Liver (tissue), 9 donors: ENCODE data around the gene COL20A1. TPM values are rescaled to one million over a fixed set of nuclear protein-coding genes. Genes with fewer than 3 reads are reported as not detected.

Source experiments
- DNase-seq: peaks from one replicate; pipeline ENCODE4 v3.0.0-alpha.2; 2017; ENCODE audit warnings: low spot score
- H3K27ac ChIP-seq, 2 donors: one replicate each; pipeline ENCODE4 v1.7.0; 2013; ENCODE audit warnings: inconsistent platforms in 2 of 2, low read length in 2 of 2, control low read depth in 1 of 2, low read depth in 1 of 2, mild to moderate bottlenecking in 1 of 2
- H3K27me3 ChIP-seq, 4 donors: one replicate each; pipeline versions ENCODE4 v1.6.1 to v1.7.0; 2013; ENCODE audit warnings: low read length in 3 of 4, inconsistent platforms in 1 of 4, mild to moderate bottlenecking in 1 of 4, moderate library complexity in 1 of 4; ENCODE audit not compliant: control insufficient read depth in 4 of 4, insufficient read depth in 4 of 4
- H3K36me3 ChIP-seq, 4 donors: one replicate each; pipeline versions ENCODE4 v1.6.1 to v1.7.0; 2013; ENCODE audit warnings: low read length in 3 of 4, mild to moderate bottlenecking in 3 of 4, low read depth in 1 of 4, moderate library complexity in 1 of 4; ENCODE audit not compliant: control insufficient read depth in 4 of 4, insufficient read depth in 3 of 4
- H3K4me1 ChIP-seq, 4 donors: one replicate each; pipeline versions ENCODE4 v1.6.1 to v1.7.0; 2013; ENCODE audit warnings: low read length in 3 of 4, mild to moderate bottlenecking in 3 of 4, moderate library complexity in 1 of 4; ENCODE audit not compliant: control insufficient read depth in 4 of 4, insufficient read depth in 4 of 4
- H3K4me3 ChIP-seq, 3 donors: one replicate each; pipeline versions ENCODE4 v1.6.1 to v1.7.0; 2013; ENCODE audit warnings: low read length in 3 of 3, control low read depth in 1 of 3, low read depth in 1 of 3, mild to moderate bottlenecking in 1 of 3
- H3K9ac ChIP-seq, 2 donors: one replicate each; pipeline ENCODE4 v1.7.0; 2013; ENCODE audit warnings: low read length in 2 of 2, mild to moderate bottlenecking in 2 of 2, moderate library complexity in 2 of 2, control low read depth in 1 of 2, low read depth in 1 of 2
- H3K9me3 ChIP-seq, 4 donors: one replicate each; pipeline versions ENCODE4 v1.6.1 to v1.7.0; 2013; ENCODE audit warnings: low read length in 3 of 4; ENCODE audit not compliant: control insufficient read depth in 4 of 4
- ATF3 ChIP-seq: IDR thresholded peaks from 2 replicates; pipeline ENCODE4 v1.6.1; 2016; ENCODE audit warnings: antibody characterized with exemption
- CTCF ChIP-seq: fragments of 150-350 bp; IDR thresholded peaks from 2 replicates; pipeline ENCODE4 v1.5.1; 2017; ENCODE audit warnings: improper control_type of control experiment, low read depth, low read length; ENCODE audit not compliant: missing input control
- FOXA1 ChIP-seq: IDR thresholded peaks from 2 replicates; pipeline ENCODE4 v1.6.1; 2016; ENCODE audit warnings: antibody characterized with exemption
- GABPA ChIP-seq, 2 donors: IDR thresholded peaks in 1 of 2; conservative IDR thresholded peaks in 1 of 2; 2 replicates each; pipeline ENCODE4 v1.6.1; 2016; ENCODE audit warnings: antibody characterized with exemption in 2 of 2, mild to moderate bottlenecking in 1 of 2, moderate library complexity in 1 of 2
- HNF4A ChIP-seq, 2 donors: conservative IDR thresholded peaks; 2 replicates each; pipeline ENCODE4 v1.6.1; 2016; ENCODE audit warnings: antibody characterized with exemption in 2 of 2, mild to moderate bottlenecking in 2 of 2
- HNF4G ChIP-seq: IDR thresholded peaks from 2 replicates; pipeline ENCODE4 v1.6.1; 2016; ENCODE audit warnings: antibody characterized with exemption
- JUND ChIP-seq, 2 donors: IDR thresholded peaks; 2 replicates each; pipeline ENCODE4 v1.6.1; 2016; ENCODE audit warnings: antibody characterized with exemption in 2 of 2
- MAX ChIP-seq: IDR thresholded peaks from 2 replicates; pipeline ENCODE4 v1.6.1; 2016; ENCODE audit warnings: antibody characterized with exemption
- NR2F2 ChIP-seq: IDR thresholded peaks from 2 replicates; pipeline ENCODE4 v1.6.1; 2016; ENCODE audit warnings: antibody characterized with exemption
- RAD21 ChIP-seq, 2 donors: IDR thresholded peaks; 2 replicates each; pipeline ENCODE4 v1.6.1; 2016; ENCODE audit warnings: antibody characterized with exemption in 2 of 2, mild to moderate bottlenecking in 2 of 2
- REST ChIP-seq: IDR thresholded peaks from 2 replicates; pipeline ENCODE4 v1.6.1; 2016; ENCODE audit warnings: antibody characterized with exemption, mild to moderate bottlenecking
- RXRA ChIP-seq, 2 donors: IDR thresholded peaks; 2 replicates each; pipeline ENCODE4 v1.6.1; 2017 to 2018; ENCODE audit warnings: antibody characterized with exemption in 2 of 2, mild to moderate bottlenecking in 1 of 2
- TAF1 ChIP-seq: conservative IDR thresholded peaks from 2 replicates; pipeline ENCODE4 v1.6.1; 2016; ENCODE audit warnings: antibody characterized with exemption, mild to moderate bottlenecking
- YY1 ChIP-seq: IDR thresholded peaks from 2 replicates; pipeline ENCODE4 v1.6.1; 2016; ENCODE audit warnings: antibody characterized with exemption, mild to moderate bottlenecking
- ZBTB33 ChIP-seq: IDR thresholded peaks from 2 replicates; pipeline ENCODE4 v1.6.1; 2016; ENCODE audit warnings: antibody characterized with exemption
- WGBS: extraction: QIAGEN DNeasy Blood & Tissue Kit; methylation state at CpG from one replicate; pipeline ENCODE4 v1.1.7; 2013; 5-methylcytosine and 5-hydroxymethylcytosine counted together
- polyA plus RNA-seq, 2 donors: library from polyadenylated mRNA; stranded (reverse) in 1 of 2; unstranded in 1 of 2; fragments of 200-250 nt in 1 of 2; fragments of >200 nt in 1 of 2; fragmentation: Nextera tagmentation in 1 of 2; extraction: Ambion mirVana in 1 of 2; gene quantifications; one replicate each; pipeline versions ENCODE4 v1.2.1 to v1.2.3, GENCODE V29; 2013 to 2015
- total RNA-seq, 2 donors: library from RNA; depleted of rRNA; stranded (reverse); fragments of >200 nt; gene quantifications; one replicate each; pipeline ENCODE4 v1.2.3, GENCODE V29; 2014
- donor health status: healthy.
- donor health status: healthy.
- donor health status: healthy.
- donor health status: healthy.
- donor health status: healthy.

The COL20A1 gene
- total and polyA plus RNA-seq, 4 donors = not detected

GRCh38 chr20:63344616-63345327 is 51.8 kb downstream of the COL20A1 start:
- no peak overlapping the region for H3K9ac ChIP-seq
- 69% methylated on average over 21 of the region's 21 CpGs for WGBS
- H3K27ac ChIP-seq = no peak overlapping the region
- H3K4me1 ChIP-seq = peaks cover 0 to 26% (median 15%) of the 10 kb centered on the region in 4 donors
- no peaks in the 10 kb centered on the region for H3K36me3 ChIP-seq
- TF ChIP-seq RXRA (IDR thresholded peaks at IDR 0.05) = no peak
- no peak for TF ChIP-seq ZBTB33
- TF ChIP-seq GABPA (IDR thresholded peaks at IDR 0.05 in 1 of 2, conservative IDR thresholded peaks at IDR 0.05 in 1 of 2) = no peak
- TF ChIP-seq HNF4G = no peak
- no peak for TF ChIP-seq YY1
- TF ChIP-seq HNF4A (conservative IDR thresholded peaks at IDR 0.05) = no peak
- no peak for TF ChIP-seq TAF1
- TF ChIP-seq RAD21 (IDR thresholded peaks at IDR 0.05) = no peak
- TF ChIP-seq CTCF = no peak
- TF ChIP-seq MAX = no peak
- no peak for TF ChIP-seq REST
- no peak for TF ChIP-seq FOXA1
- no peak for TF ChIP-seq NR2F2
- TF ChIP-seq ATF3 = no peak
- no peak for TF ChIP-seq JUND (IDR thresholded peaks at IDR 0.05)
- H3K9me3 ChIP-seq = no peaks in the 10 kb centered on the region
- H3K27me3 ChIP-seq = no peaks in the 10 kb centered on the region
- no peak overlapping the region for H3K4me3 ChIP-seq
- DNase-seq = no peak
